Pancreas (tissue), 10 donors: ENCODE data around the gene GORASP2. TPM values are rescaled to one million over a fixed set of nuclear protein-coding genes. Genes with fewer than 3 reads are reported as not detected.
A peak's percentile ranks its signal among the peaks of the same experiment; 100 is the strongest.

Experiments
- ATAC-seq, 4 donors: fragments of 200-7000 bp; cut with Tn5 transposase; one replicate each; pipeline versions ENCODE4 v1.8.0 to v1.9.1; 2020; ENCODE audit warnings: mild to moderate bottlenecking in 4 of 4, moderate library complexity in 4 of 4
- DNase-seq, 6 donors: peaks; one replicate each; pipeline ENCODE4 v3.0.0-alpha.2; 2020
- FAIRE-seq: peaks from 2 replicates; lab custom pipeline; 2012; peaks lifted over from hg19 to GRCh38; lab: Jason Lieb, UNC
- H3K27ac ChIP-seq, 4 donors: fragments of 200-600 bp; sonication (generic); 1 replicate in 3 of 4; 2 replicates in 1 of 4; pipeline versions ENCODE4 v1.5.0 to v1.8.0; 2020
- H3K27me3 ChIP-seq, 4 donors: fragments of 200-600 bp; one replicate each; pipeline ENCODE4 v1.8.0; 2021
- H3K36me3 ChIP-seq, 3 donors: fragments of 200-600 bp; sonication (generic) in 1 of 3; one replicate each; pipeline versions ENCODE4 v1.5.0 to v1.8.0; 2020 to 2021
- H3K4me1 ChIP-seq, 3 donors: fragments of 200-600 bp; one replicate each; pipeline ENCODE4 v1.8.0; 2021
- H3K4me3 ChIP-seq, 4 donors: fragments of 200-600 bp; sonication (generic) in 2 of 4; one replicate each; pipeline versions ENCODE4 v1.5.0 to v1.8.0; 2020 to 2021
- H3K9me3 ChIP-seq, 4 donors: fragments of 200-600 bp; one replicate each; pipeline ENCODE4 v1.8.0; 2021
- CTCF ChIP-seq, 4 donors: fragments of 200-600 bp; sonication (generic) in 3 of 4; IDR thresholded peaks; one replicate each; pipeline versions ENCODE4 v1.5.0 to v1.8.0; 2021; ENCODE audit warnings: antibody characterized with exemption in 4 of 4
- WGBS, 2 donors: extraction: QIAGEN DNeasy Blood & Tissue Kit; methylation state at CpG; one replicate each; pipeline ENCODE4 v1.1.7; 2013; 5-methylcytosine and 5-hydroxymethylcytosine counted together
- intact Hi-C, 3 donors: fragments of 100-400 bp; cut with DNase I; formaldehyde crosslinking; loops; one replicate each; pipeline versions ENCODE4 v1.11.1 to v1.14.2; 2022
- polyA plus RNA-seq, 2 donors: library from polyadenylated mRNA; stranded (reverse); fragments of 200-250 nt; gene quantifications; one replicate each; pipeline ENCODE4 v1.2.3, GENCODE V29; 2013
- total RNA-seq, 6 donors: library from RNA; stranded (reverse); fragmentation: NEBNext Ultra II Directional in 4 of 6; extraction: Animal tissue kit (Norgen Biotek cat#: 25700) in 4 of 6; gene quantifications; one replicate each; pipeline versions ENCODE4 v1.2.1 to v1.2.4, GENCODE V29; 2021 to 2023
- donor health status: healthy with polysubstance abuse.
- donor health status: DM: no; HTN: no; CAD: no; lungs with moderate emphysema.
- donor health status: DM: no; HTN: no; CAD: no.
- donor health status: control.
- donor health status: control.
- donor health status: Bipolar disorder and iron deficiency.
- donor health status: DM: yes; HTN: yes; CAD: no.
- donor health status: DM: no; HTN: no; CAD: no.
- donor health status: DM: no; HTN: no; CAD: no.
- donor health status: DM: yes; HTN: yes; CAD: no.

Gene GORASP2
- total and polyA plus RNA-seq, 8 donors: 22.6 to 52.4 (median 41.0) TPM

GRCh38 chr2:170932166-170932565 is 3.1 kb downstream of the GORASP2 start:
- 28 to 35% methylated on average over 1 of the region's 1 CpG for WGBS, 2 donors
- Histone ChIP-seq H3K36me3 (no peaks in the 10 kb centered on the region), H3K9me3 (no peaks in the 10 kb centered on the region), H3K4me3 (peak overlapping the region in 1 of 4 donors; percentile 5), H3K27ac (no peak overlapping the region), H3K4me1 (peaks cover 18 to 27% (median 22%) of the 10 kb centered on the region in 3 donors), H3K27me3 (no peaks in the 10 kb centered on the region)
- ATAC-seq (no peak), FAIRE-seq (no peak), DNase-seq (no peak)
- intact Hi-C loops: no loop called here
- TF ChIP-seq CTCF (IDR thresholded peaks at IDR 0.05): no peak

GRCh38 chr2:170932948-170933347 is 3.9 kb downstream of the GORASP2 start:
- Histone ChIP-seq H3K36me3 (no peaks in the 10 kb centered on the region), H3K9me3 (no peaks in the 10 kb centered on the region), H3K27me3 (no peaks in the 10 kb centered on the region), H3K4me3 (no peak overlapping the region), H3K27ac (no peak overlapping the region), H3K4me1 (peaks cover 18 to 32% (median 22%) of the 10 kb centered on the region in 3 donors)
- DNase-seq: no peak
- ATAC-seq: no peak
- no peak for FAIRE-seq
- intact Hi-C loops: no loop called here
- no peak for TF ChIP-seq CTCF (IDR thresholded peaks at IDR 0.05)

GRCh38 chr2:170937709-170938379 is 8.8 kb downstream of the GORASP2 start:
- DNase-seq (no peak), FAIRE-seq (no peak), ATAC-seq (no peak)
- Histone ChIP-seq H3K27ac (no peak overlapping the region), H3K9me3 (no peaks in the 10 kb centered on the region), H3K4me1 (peaks cover 25 to 31% (median 27%) of the 10 kb centered on the region in 3 donors), H3K4me3 (no peak overlapping the region), H3K36me3 (no peaks in the 10 kb centered on the region), H3K27me3 (no peaks in the 10 kb centered on the region)
- no peak for TF ChIP-seq CTCF (IDR thresholded peaks at IDR 0.05)
- intact Hi-C loops: no loop called here
- 38 to 40% methylated on average over 3 of the region's 3 CpGs for WGBS, 2 donors

GRCh38 chr2:170940066-170940465 is 11.0 kb downstream of the GORASP2 start:
- Histone ChIP-seq H3K36me3 (no peaks in the 10 kb centered on the region), H3K27ac (no peak overlapping the region), H3K9me3 (no peaks in the 10 kb centered on the region), H3K27me3 (no peaks in the 10 kb centered on the region), H3K4me1 (peaks cover 21 to 26% (median 22%) of the 10 kb centered on the region in 3 donors), H3K4me3 (no peak overlapping the region)
- DNase-seq (no peak), ATAC-seq (no peak), FAIRE-seq (no peak)
- TF ChIP-seq CTCF (IDR thresholded peaks at IDR 0.05): no peak
- intact Hi-C loops: no loop called here

- Histone ChIP-seq H3K4me3 (no peak overlapping the region), H3K36me3 (no peaks in the 10 kb centered on the region), H3K9me3 (no peaks in the 10 kb centered on the region), H3K27me3 (no peaks in the 10 kb centered on the region), H3K27ac (no peak overlapping the region), H3K4me1 (peaks cover 15 to 29% (median 21%) of the 10 kb centered on the region in 3 donors)
- intact Hi-C loops: no loop called here
- ATAC-seq (peak in 2 of 4 donors; percentile 37 to 56), DNase-seq (no peak), FAIRE-seq (no peak)
- TF ChIP-seq CTCF (IDR thresholded peaks at IDR 0.05): no peak
- WGBS, 2 donors: 54 to 60% methylated on average over 4 of the region's 4 CpGs
These were observed 13.6 kb downstream of the GORASP2 start for GRCh38 chr2:170942615-170943014.
